ENCODE data around the gene TTLL7.

- no peak for TF ChIP-seq TAF1 (IDR thresholded peaks at IDR 0.05; ENCODE audit: borderline replicate concordance, low read depth, low read length)
- no peak for TF ChIP-seq POLR2A (IDR thresholded peaks at IDR 0.05; ENCODE audit: low read depth, low read length)
Measured at GRCh38 chr1:83844546-83844945, 154.4 kb downstream of the TTLL7 start.
